Measurements from ENCODE around the gene HERC3. TPM values are rescaled to one million over a fixed set of nuclear protein-coding genes. Genes with fewer than 3 reads are reported as not detected.

The HERC3 gene
- total and polyA plus RNA-seq, 10 of the 15 experiments (the other 5 are each of a cell fraction or from before 2014, with no cell fraction given): 0.52 to 18.2 (median 2.8) TPM

GRCh38 chr4:88599714-88600113 lies 7.4 kb downstream of the HERC3 start (continued):
- TF ChIP-seq ZBTB4 (CRISPR knock-in tag; IDR thresholded peaks at IDR 0.05) (no peak), TCF3 (IDR thresholded peaks at IDR 0.05; ENCODE audit: borderline replicate concordance, insufficient read depth, low read depth, low read length) (no peak), SUPT20H (IDR thresholded peaks at IDR 0.05; ENCODE audit: borderline replicate concordance, control insufficient read depth, low read depth, low read length) (no peak), CREB1 (IDR thresholded peaks at IDR 0.05; ENCODE audit: low read depth) (no peak), YBX1 (IDR thresholded peaks at IDR 0.05) (no peak), SMAD1 (IDR thresholded peaks at IDR 0.05; ENCODE audit: low read depth, partially characterized antibody) (no peak), ATF7 (IDR thresholded peaks at IDR 0.05; ENCODE audit: low read depth) (no peak), HDAC6 (IDR thresholded peaks at IDR 0.05; ENCODE audit: unreplicated experiment) (no peak)
- TF ChIP-seq, protein P1, sequence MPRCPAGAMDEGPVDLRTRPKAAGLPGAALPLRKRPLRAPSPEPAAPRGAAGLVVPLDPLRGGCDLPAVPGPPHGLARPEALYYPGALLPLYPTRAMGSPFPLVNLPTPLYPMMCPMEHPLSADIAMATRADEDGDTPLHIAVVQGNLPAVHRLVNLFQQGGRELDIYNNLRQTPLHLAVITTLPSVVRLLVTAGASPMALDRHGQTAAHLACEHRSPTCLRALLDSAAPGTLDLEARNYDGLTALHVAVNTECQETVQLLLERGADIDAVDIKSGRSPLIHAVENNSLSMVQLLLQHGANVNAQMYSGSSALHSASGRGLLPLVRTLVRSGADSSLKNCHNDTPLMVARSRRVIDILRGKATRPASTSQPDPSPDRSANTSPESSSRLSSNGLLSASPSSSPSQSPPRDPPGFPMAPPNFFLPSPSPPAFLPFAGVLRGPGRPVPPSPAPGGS (IDR thresholded peaks at IDR 0.05; ENCODE audit: borderline replicate concordance, insufficient read depth, low read depth, low read length, poor library complexity, severe bottlenecking): no peak
